Activated naive CD8-positive, alpha-beta T cell treated with anti-CD3 and anti-CD28 coated beads for 36 hours (primary cell): ENCODE results near the gene KANK2. TPM values are rescaled to one million over a fixed set of nuclear protein-coding genes. Genes with fewer than 3 reads are reported as not detected.
"Not testable (repeated sequence)": the region's sequence is repeated elsewhere in the genome, so short reads cannot be mapped to it uniquely, and the experiment has no call there.

Experiments
- DNase-seq: peaks from one replicate; pipeline ENCODE4 v3.0.0; 2021
- H3K27ac Mint-ChIP-seq: one replicate; pipeline ENCODE4 v1.8.0; 2022; ENCODE audit warnings: mild to moderate bottlenecking, moderate library complexity, mixed read lengths
- H3K27me3 Mint-ChIP-seq: one replicate; pipeline ENCODE4 v1.8.0; 2022; ENCODE audit warnings: mild to moderate bottlenecking, mixed read lengths
- H3K36me3 Mint-ChIP-seq: one replicate; pipeline ENCODE4 v1.8.0; 2021; ENCODE audit warnings: mild to moderate bottlenecking, mixed read lengths
- H3K4me1 Mint-ChIP-seq: one replicate; pipeline ENCODE4 v1.8.0; 2021; ENCODE audit warnings: mixed read lengths
- H3K4me3 Mint-ChIP-seq: one replicate; pipeline ENCODE4 v1.8.0; 2022; ENCODE audit warnings: mild to moderate bottlenecking, moderate library complexity, mixed read lengths
- H3K9me3 Mint-ChIP-seq: one replicate; pipeline ENCODE4 v1.8.0; 2022; ENCODE audit warnings: mixed read lengths
- total RNA-seq, 2 experiments: library from RNA; stranded (reverse); gene quantifications; one replicate each; pipeline ENCODE4 v1.2.3, GENCODE V29; 2021

Gene KANK2
- total RNA-seq, 2 experiments from 2014 or later: 0.98 to 1.8 TPM

DNA sequence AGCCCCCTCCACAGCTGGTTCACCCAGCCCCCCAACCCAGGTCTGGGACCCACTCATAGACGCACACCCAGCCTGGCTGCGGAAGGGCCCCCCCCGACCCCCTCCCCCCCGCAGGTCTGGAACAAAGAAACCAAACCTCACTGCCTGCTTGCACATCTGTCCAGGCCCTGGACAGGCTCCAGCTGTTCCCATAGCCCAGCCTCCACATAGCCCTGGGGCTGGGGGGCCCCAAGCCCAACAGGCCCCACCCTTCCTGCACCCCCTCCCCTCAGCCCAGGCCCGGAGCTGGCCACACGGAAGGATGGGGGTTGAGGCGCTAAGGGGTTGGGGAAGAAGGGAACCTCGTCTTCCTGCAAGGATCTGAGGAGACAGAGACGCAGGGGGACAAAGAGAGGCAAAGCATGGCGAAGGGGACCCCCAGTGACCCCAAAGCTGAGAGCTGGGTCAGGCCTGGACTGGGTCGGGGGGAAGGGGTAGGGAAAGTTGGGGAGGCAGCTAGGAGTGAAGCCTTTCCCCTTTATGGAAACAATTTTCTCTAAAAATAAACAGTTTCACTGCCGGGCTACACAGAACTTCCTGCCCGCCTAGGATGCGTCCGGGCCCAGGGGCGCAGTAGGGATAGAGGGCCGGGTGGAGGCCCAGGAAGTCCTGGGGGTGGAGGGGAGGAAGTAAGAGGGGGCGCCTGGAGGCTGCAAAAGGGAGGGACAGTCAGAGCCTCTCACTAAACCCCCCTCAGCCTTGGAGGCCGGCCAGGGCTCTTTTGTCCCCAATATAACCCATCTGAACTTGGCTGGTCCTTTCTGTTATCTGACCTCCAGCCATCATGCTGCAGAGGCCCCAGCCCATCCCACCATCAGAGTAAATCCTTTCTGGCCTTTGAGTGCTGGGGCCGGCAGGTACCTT is 2.4 kb downstream of the KANK2 start:
- peaks cover 22% of the 10 kb centered on the region for H3K27me3 Mint-ChIP-seq
- no peak for DNase-seq
- no peak overlapping the region for H3K4me3 Mint-ChIP-seq
- H3K36me3 Mint-ChIP-seq: no peaks in the 10 kb centered on the region
- H3K9me3 Mint-ChIP-seq: no peaks in the 10 kb centered on the region
- H3K27ac Mint-ChIP-seq: no peak overlapping the region
- H3K4me1 Mint-ChIP-seq: peaks cover 8% of the 10 kb centered on the region

DNA sequence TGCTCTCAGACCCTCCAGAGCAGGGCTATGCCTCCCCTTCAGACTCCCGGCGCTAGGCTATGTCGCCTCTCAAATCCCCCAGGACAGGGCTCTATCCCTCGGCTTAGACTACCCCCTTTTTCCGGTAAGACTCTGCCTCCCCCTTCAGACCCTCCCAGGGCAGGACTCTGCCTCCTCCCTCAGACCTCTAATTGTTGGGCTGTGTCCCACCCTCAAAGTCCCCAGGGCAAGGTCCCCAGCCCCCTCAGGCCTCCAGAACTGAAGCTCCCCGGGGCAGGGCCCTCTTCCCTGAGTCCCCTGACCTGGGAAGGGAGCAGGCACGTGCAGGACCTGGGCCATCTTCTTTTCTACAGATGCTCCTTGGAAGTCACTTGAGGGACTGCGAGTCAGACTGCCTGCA is 3.2 kb downstream of the KANK2 start:
- no peak for DNase-seq
- Mint-ChIP-seq H3K27ac (no peak overlapping the region), H3K36me3 (no peaks in the 10 kb centered on the region), H3K4me1 (peaks cover 8% of the 10 kb centered on the region), H3K4me3 (no peak overlapping the region), H3K9me3 (no peaks in the 10 kb centered on the region), H3K27me3 (peaks cover 19% of the 10 kb centered on the region)

DNA sequence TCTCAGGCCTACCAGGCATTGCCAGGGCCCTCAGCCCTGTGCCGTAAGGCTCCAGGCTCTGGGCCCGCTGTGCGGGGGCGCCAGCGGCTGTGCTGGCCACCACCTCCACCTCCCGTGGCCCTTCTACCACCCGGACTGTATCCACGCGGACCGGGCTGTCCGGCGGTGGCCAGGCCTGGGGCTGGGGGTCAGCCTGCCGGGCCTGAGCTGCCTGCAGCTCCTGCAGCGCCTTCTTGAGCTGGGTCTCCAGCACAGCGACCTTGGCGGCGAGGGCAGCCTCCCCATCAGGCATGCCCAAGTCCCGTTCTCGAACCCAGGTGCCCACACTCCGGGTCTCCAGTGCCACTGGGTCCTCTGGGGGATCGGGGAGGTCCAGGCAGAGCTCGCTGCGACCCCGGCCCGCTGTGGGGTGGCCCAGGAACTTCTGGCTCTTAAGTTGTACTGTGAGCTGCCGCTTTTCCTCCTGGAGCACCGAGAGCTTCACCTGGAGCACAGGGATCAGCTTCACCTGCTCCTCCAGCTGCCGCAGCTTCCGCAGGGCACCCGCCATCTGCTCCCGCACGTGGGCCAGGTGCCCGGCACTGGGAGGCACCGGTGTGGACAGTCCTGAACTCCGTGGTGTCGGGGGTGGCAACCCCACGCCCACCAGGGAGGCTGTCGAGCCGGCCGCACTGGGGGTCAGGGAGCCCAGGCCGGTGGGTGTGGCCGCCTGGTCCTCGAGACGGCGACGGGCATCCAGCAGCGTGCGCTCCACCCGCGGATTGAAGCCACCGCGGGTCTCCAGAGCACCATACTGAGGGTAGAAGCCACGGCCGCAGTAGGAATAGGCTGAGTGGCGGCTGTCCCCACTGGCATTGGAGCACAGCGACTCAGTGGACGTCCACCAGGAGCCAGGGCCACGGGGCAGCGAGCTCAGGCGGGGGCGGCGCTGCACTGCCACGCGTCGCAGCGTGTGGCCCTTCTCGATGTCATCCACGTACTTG is 4.1 kb downstream of the KANK2 start:
- no peak for DNase-seq
- H3K4me3 Mint-ChIP-seq: no peak overlapping the region

GRCh38 chr19:11191934-11192333 is 5.4 kb downstream of the KANK2 start:
- DNase-seq: no peak
- Mint-ChIP-seq H3K36me3 (no peaks in the 10 kb centered on the region), H3K27me3 (peaks cover 15% of the 10 kb centered on the region), H3K9me3 (no peaks in the 10 kb centered on the region), H3K4me3 (no peak overlapping the region), H3K27ac (no peak overlapping the region), H3K4me1 (peaks cover 5% of the 10 kb centered on the region)

More for the DNA sequence above, 4.1 kb downstream of the KANK2 start:
- H3K9me3 Mint-ChIP-seq: no peaks in the 10 kb centered on the region
- H3K4me1 Mint-ChIP-seq: peaks cover 8% of the 10 kb centered on the region
- no peak overlapping the region for H3K27ac Mint-ChIP-seq
- peaks cover 15% of the 10 kb centered on the region for H3K27me3 Mint-ChIP-seq
- no peaks in the 10 kb centered on the region for H3K36me3 Mint-ChIP-seq

DNA sequence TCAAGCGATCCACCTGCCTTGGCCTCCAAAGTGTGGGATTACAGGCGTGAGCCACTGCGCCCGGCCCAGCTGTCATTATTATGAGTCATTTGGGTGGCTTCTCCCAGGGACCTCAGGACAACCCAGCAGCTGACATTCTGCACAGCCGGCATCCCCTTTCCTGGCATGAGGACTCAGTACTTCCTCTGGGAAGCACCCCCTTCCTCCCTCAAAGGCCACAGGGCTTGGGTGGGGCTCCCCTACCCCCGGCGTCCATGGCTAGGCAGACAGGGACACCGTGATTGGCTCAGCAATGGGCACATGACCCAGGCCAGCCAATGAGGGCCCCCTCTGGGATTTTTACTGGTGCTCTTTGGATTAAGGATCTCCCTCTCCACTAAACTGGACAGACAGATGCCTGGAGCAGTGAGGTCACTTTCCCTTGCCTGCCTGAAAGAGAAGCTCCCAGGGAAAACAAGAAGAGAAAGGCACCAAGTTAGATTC is 6.0 kb downstream of the KANK2 start:
- no peak for DNase-seq
- no peaks in the 10 kb centered on the region for H3K36me3 Mint-ChIP-seq
- no peak overlapping the region for H3K27ac Mint-ChIP-seq
- peaks cover 2% of the 10 kb centered on the region for H3K4me1 Mint-ChIP-seq
- no peak overlapping the region for H3K4me3 Mint-ChIP-seq
- H3K9me3 Mint-ChIP-seq: no peaks in the 10 kb centered on the region
- peaks cover 11% of the 10 kb centered on the region for H3K27me3 Mint-ChIP-seq

- peaks cover 2% of the 10 kb centered on the region for H3K27me3 Mint-ChIP-seq
- no peak overlapping the region for H3K4me3 Mint-ChIP-seq
- no peak overlapping the region for H3K27ac Mint-ChIP-seq
- H3K9me3 Mint-ChIP-seq: no peaks in the 10 kb centered on the region
- peaks cover under 1% of the 10 kb centered on the region for H3K4me1 Mint-ChIP-seq
- no peak for DNase-seq
- no peaks in the 10 kb centered on the region for H3K36me3 Mint-ChIP-seq
Observed at GRCh38 chr19:11190501-11190900, 6.8 kb downstream of the KANK2 start.

GRCh38 chr19:11187441-11187840 is 9.9 kb downstream of the KANK2 start:
- Mint-ChIP-seq H3K4me1 (no peaks in the 10 kb centered on the region), H3K27me3 (no peaks in the 10 kb centered on the region), H3K9me3 (no peaks in the 10 kb centered on the region), H3K36me3 (no peaks in the 10 kb centered on the region), H3K4me3 (no peak overlapping the region), H3K27ac (no peak overlapping the region)
- DNase-seq: no peak

DNA sequence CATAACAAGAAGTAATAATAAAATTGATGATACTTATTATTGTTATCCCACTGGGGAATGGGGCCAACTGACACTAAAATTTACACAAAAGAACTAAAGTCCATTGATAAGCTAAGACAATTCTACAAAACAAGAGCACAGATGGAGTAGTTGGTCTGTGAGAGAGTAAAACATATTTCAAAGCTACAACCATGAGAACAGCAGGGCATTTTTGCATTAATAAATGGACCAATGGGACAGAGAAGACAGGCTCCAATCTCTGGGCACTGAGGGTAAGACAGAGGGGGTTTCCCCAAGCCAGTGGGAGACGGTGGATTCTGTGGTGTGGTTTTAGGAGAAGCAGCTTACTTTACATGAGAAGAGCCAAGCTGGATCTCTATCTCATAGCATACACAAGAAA is 14.4 kb downstream of the KANK2 start:
- no peak for DNase-seq
- no peaks in the 10 kb centered on the region for H3K9me3 Mint-ChIP-seq
- no peak overlapping the region for H3K4me3 Mint-ChIP-seq
- peaks cover 6% of the 10 kb centered on the region for H3K4me1 Mint-ChIP-seq
- H3K36me3 Mint-ChIP-seq: no peaks in the 10 kb centered on the region
- peaks cover 3% of the 10 kb centered on the region for H3K27me3 Mint-ChIP-seq
- no peak overlapping the region for H3K27ac Mint-ChIP-seq

DNA sequence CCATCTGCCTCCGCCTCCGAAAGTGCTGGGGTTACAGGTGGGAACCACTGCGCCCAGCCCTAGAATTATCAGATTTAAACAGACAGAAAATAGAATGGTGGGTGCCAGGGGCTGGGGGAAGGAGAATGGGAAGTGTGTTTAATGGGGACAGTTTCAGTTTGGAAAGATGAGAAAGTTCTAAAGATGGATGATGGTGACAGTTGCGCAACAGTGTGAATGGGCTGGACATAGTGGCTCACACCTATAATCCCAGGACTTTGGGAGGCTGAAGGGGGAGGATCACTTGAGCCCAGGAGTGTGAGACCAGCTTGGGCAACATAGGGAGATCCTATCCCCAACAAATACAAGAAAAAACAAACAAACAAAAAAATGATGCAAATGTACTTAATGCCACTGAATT is 15.9 kb downstream of the KANK2 start:
- no peaks in the 10 kb centered on the region for H3K36me3 Mint-ChIP-seq
- no peak for DNase-seq
- no peak overlapping the region for H3K4me3 Mint-ChIP-seq
- H3K27ac Mint-ChIP-seq: no peak overlapping the region
- H3K27me3 Mint-ChIP-seq: peaks cover 7% of the 10 kb centered on the region
- no peaks in the 10 kb centered on the region for H3K9me3 Mint-ChIP-seq
- peaks cover 6% of the 10 kb centered on the region for H3K4me1 Mint-ChIP-seq

- not testable (repeated sequence) for H3K4me1 Mint-ChIP-seq, H3K36me3 Mint-ChIP-seq, DNase-seq, H3K4me3 Mint-ChIP-seq, H3K27ac Mint-ChIP-seq, H3K27me3 Mint-ChIP-seq, H3K9me3 Mint-ChIP-seq
Observed at GRCh38 chr19:11180975-11181374, 16.4 kb downstream of the KANK2 start.

- H3K4me3 Mint-ChIP-seq: no peak overlapping the region
- no peak for DNase-seq
- H3K27me3 Mint-ChIP-seq: peaks cover 7% of the 10 kb centered on the region
- H3K36me3 Mint-ChIP-seq: no peaks in the 10 kb centered on the region
- no peaks in the 10 kb centered on the region for H3K9me3 Mint-ChIP-seq
- H3K27ac Mint-ChIP-seq: no peak overlapping the region
- H3K4me1 Mint-ChIP-seq: peaks cover 6% of the 10 kb centered on the region
Observed at GRCh38 chr19:11180346-11180745, 17.0 kb downstream of the KANK2 start.

DNA sequence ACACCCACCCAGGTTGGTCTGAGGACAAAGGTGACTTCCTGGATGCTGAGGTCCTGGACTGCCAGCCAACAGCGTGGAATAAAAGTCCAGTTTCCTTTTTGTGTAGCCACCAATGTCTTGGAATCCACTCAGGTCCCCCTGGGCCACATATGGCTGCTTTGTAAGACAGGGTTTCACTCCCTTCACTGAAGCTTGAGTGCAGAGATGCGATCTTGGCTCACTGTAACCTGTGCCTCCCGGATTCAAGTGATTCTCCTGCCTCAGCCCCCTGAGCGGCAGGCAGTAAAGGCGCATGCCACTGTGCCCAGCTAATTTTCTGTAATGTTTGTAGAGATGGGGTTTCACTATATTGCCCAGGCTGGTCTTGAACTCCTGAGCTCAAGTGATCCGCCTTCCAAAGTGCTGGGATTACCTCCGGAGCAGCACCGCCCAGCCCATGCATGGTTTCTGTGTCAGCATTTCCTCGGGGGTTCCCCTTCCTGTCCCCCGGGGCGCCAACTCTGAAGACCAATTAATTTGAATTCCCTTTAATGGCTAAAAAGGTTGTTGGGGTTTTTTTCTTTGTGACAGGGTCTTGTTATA is 17.5 kb downstream of the KANK2 start:
- peaks cover 6% of the 10 kb centered on the region for H3K4me1 Mint-ChIP-seq
- no peak overlapping the region for H3K27ac Mint-ChIP-seq
- DNase-seq: no peak

DNA sequence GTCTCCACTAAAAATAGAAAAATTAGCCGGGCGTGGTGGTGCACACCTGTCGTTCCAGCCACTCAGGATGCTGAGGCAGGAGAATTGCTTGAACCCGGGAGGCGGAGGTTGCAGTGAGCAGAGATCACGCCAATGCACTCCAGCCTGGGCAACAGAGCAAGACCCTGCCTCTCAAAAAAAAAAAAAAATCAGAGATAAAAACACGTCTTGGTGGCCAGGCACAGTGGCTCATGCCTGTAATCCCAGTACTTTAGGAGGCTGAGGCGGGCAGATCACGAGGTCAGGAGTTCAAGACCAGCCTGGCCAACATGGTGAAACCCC is 18.2 kb downstream of the KANK2 start:
- not testable (repeated sequence) for H3K4me1 Mint-ChIP-seq, H3K4me3 Mint-ChIP-seq, H3K9me3 Mint-ChIP-seq, H3K27me3 Mint-ChIP-seq, DNase-seq, H3K27ac Mint-ChIP-seq, H3K36me3 Mint-ChIP-seq

More for the DNA sequence above, 17.5 kb downstream of the KANK2 start:
- no peak overlapping the region for H3K4me3 Mint-ChIP-seq
- H3K9me3 Mint-ChIP-seq: no peaks in the 10 kb centered on the region
- no peaks in the 10 kb centered on the region for H3K36me3 Mint-ChIP-seq
- peaks cover 7% of the 10 kb centered on the region for H3K27me3 Mint-ChIP-seq

GRCh38 chr19:11177592-11177991 is 19.8 kb downstream of the KANK2 start:
- no peak overlapping the region for H3K4me3 Mint-ChIP-seq
- no peak for DNase-seq
- H3K27me3 Mint-ChIP-seq: peaks cover 7% of the 10 kb centered on the region
- no peaks in the 10 kb centered on the region for H3K9me3 Mint-ChIP-seq
- peaks cover 6% of the 10 kb centered on the region for H3K4me1 Mint-ChIP-seq
- H3K27ac Mint-ChIP-seq: no peak overlapping the region
- H3K36me3 Mint-ChIP-seq: no peaks in the 10 kb centered on the region
